ENCODE measurements around the gene ANKZF1.

ANKZF1 gene

DNA sequence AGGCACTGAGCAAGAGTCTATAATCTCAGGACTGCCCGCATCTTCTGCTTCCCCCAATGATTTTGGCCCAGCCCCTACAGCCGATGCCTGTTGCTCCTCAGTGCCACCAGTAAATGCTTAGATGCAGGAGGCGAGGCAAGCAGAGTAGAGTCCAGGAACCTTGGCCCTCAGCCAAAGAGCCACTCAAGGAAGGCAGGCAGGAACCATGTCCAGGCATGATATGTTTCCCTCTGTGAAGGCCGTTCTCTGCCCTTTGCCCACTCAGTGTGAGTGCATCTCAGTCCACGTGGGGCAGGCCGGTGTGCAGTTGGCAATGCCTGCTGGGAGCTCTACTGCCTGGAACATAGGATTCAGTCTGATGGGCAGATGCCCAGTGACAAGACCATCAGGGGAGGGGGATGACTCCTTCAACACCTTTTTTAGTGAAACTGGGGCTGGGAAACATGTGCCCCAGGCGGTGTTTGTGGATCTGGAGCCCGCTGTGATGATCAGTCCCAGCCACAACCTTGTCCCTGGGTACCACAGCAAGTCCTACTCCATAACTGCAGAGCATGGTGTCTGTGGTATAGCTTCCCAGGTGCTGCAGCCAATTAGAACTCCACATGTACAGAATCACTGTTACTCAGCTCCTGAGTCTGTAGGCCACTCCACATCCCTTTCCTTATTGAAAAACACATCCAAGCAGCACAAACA lies 39.9 kb downstream of the ANKZF1 start:
- DNase-seq (ENCODE audit: low spot score in 2 of 2): no peak
- Mint-ChIP-seq H3K27ac (no peak overlapping the region), H3K4me1 (peaks cover 22% of the 10 kb centered on the region), H3K4me3 (no peak overlapping the region), H3K9me3 (no peaks in the 10 kb centered on the region), H3K27me3 (no peaks in the 10 kb centered on the region), H3K36me3 (peaks cover 7% of the 10 kb centered on the region)
- no peak for ATAC-seq (ENCODE audit: low read depth)

DNA sequence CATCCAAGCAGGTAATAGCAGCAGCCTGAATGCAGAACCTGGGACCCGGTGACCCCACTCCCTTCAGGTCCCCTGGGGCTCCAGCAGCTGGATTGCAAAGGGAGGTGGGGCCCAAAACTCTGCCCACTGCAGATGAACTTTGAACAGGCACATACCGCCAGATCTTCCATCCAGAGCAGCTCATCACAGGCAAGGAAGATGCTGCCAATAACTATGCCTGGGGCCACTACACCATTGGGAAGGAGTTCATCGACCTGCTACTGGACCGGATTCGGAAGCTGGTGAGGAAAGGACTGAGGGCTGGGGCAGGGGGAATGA lies 40.4 kb downstream of the ANKZF1 start:
- Mint-ChIP-seq H3K36me3 (peaks cover 11% of the 10 kb centered on the region), H3K27me3 (no peaks in the 10 kb centered on the region), H3K27ac (no peak overlapping the region), H3K4me3 (no peak overlapping the region), H3K4me1 (peaks cover 24% of the 10 kb centered on the region), H3K9me3 (no peaks in the 10 kb centered on the region)
- no peak for ATAC-seq (ENCODE audit: low read depth)
- no peak for DNase-seq (ENCODE audit: low spot score in 2 of 2)

DNA sequence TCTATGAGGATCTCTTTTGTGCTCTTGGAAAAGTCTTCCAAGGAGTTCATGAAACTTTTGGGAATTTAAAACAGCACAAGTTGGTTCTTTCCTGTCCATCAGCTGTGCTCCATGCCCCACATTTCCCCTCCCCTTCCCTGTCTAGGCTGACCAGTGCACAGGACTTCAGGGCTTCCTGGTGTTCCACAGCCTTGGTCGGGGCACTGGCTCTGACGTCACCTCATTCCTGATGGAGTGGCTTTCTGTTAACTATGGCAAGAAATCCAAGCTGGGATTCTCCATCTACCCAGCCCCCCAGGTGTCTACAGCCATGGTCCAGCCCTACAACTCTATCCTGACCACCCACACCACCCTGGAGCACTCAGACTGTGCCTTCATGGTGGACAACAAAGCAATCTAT lies 41.4 kb downstream of the ANKZF1 start:
- no peaks in the 10 kb centered on the region for H3K27me3 Mint-ChIP-seq
- no peaks in the 10 kb centered on the region for H3K9me3 Mint-ChIP-seq
- ATAC-seq (ENCODE audit: low read depth) (no peak), DNase-seq (ENCODE audit: low spot score in 2 of 2) (no peak)
- no peak overlapping the region for H3K27ac Mint-ChIP-seq
- H3K4me1 Mint-ChIP-seq: peaks cover 24% of the 10 kb centered on the region
- H3K36me3 Mint-ChIP-seq: peaks cover 11% of the 10 kb centered on the region
- no peak overlapping the region for H3K4me3 Mint-ChIP-seq

DNA sequence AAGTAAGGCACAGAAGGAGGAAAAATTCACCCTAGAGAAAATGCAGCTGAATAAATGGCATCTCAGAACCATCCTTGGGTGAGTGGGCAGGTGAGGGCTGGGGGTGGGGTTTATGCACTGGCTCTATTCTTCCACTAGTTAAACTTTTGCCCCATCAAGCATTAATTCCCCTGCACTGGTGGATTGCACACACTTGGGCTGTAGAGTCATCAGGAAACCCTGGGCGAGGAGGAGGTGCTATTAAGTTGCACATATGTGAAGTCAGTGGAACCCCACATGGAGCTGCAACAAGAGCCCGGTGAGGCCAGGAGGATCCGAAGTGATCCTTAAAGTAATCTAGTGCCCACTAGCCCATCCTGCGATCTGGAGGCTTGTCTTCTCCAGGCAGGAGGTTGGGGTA lies 42.8 kb downstream of the ANKZF1 start:
- Mint-ChIP-seq H3K27me3 (no peaks in the 10 kb centered on the region), H3K27ac (no peak overlapping the region)
- DNase-seq (ENCODE audit: low spot score in 2 of 2): no peak

DNA sequence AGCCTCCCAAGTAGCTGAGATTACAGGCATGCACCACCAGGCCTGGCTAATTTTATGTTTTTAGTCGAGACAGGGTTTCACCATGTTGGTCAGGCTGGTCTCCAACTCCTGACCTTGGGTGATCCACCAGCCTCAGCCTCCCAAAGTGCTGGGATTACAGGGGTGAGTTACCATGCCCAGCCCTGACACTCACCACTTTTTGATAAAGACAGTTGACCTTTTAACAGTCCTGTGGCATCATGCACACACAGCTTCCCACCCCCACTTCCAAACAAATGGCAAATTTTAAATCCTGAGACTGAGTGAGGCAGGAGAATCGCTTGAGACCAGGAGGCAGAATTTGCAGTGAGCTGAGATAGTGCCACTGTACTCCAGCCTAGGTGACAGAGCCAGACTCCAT lies 43.4 kb downstream of the ANKZF1 start:
- DNase-seq (ENCODE audit: low spot score in 2 of 2): no peak
- H3K36me3 Mint-ChIP-seq: peaks cover 8% of the 10 kb centered on the region
- no peak overlapping the region for H3K27ac Mint-ChIP-seq
- peaks cover 26% of the 10 kb centered on the region for H3K4me1 Mint-ChIP-seq
- H3K4me3 Mint-ChIP-seq: no peak overlapping the region
- no peaks in the 10 kb centered on the region for H3K9me3 Mint-ChIP-seq
- no peak for ATAC-seq (ENCODE audit: low read depth)
- H3K27me3 Mint-ChIP-seq: no peaks in the 10 kb centered on the region

More for the DNA sequence above, 42.8 kb downstream of the ANKZF1 start:
- H3K36me3 Mint-ChIP-seq: peaks cover 8% of the 10 kb centered on the region
- no peaks in the 10 kb centered on the region for H3K9me3 Mint-ChIP-seq
- peaks cover 24% of the 10 kb centered on the region for H3K4me1 Mint-ChIP-seq
- ATAC-seq (ENCODE audit: low read depth): no peak
- no peak overlapping the region for H3K4me3 Mint-ChIP-seq

DNA sequence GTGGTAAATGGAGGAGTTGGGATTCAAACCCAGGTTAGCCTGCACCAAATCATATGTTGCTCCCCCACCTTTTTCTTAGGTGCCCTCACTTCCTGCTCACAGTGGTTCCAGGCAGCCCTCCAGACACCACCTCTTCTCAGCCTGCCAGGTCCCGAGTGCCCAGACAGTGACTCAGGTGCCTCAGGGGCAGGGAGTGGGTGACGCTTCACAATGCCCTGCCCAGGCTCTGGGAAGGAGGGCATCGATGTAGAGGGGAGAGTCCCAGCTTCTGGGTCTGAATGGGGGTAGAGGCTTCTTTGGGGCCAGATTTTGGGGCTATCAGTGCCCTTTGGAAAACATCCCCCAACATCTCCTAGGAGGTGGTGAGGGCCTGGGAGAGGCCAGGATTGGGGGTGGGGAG lies 44.3 kb downstream of the ANKZF1 start:
- DNase-seq (ENCODE audit: low spot score in 2 of 2) (no peak), ATAC-seq (ENCODE audit: low read depth) (no peak)
- Mint-ChIP-seq H3K36me3 (peaks cover 8% of the 10 kb centered on the region), H3K4me3 (no peak overlapping the region), H3K4me1 (peaks cover 31% of the 10 kb centered on the region), H3K27me3 (no peaks in the 10 kb centered on the region), H3K27ac (no peak overlapping the region), H3K9me3 (no peaks in the 10 kb centered on the region)

DNA sequence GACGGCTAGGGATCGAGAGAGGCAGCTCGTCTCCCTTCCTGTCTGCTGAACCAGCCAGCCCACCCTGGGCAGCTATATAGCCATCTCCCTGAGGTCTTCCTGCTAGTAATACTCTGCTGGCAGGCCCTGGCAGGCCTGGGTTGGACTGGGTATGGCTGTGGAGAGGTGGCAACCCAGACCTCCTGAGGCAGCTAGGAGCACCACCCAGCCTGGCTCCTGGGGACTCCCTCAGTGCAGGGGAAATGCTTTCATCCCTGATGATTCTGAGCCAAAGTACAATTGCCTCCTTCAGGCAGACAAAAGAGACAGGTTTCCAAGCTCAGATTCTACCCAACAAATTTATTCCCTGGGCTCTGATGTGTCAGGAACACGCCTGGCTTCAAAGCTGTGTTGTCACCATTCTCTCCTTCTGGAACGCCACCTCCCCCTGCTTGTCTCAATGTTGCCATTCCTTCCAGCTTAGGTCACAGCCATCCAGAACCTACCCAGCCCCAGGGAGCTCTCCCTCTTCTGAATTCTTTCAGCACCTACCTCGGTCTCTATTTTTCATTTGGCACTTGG lies 44.8 kb downstream of the ANKZF1 start:
- no peak overlapping the region for H3K27ac Mint-ChIP-seq
- peaks cover 31% of the 10 kb centered on the region for H3K4me1 Mint-ChIP-seq
- H3K27me3 Mint-ChIP-seq: no peaks in the 10 kb centered on the region
- no peak overlapping the region for H3K4me3 Mint-ChIP-seq
- no peak for ATAC-seq (ENCODE audit: low read depth)
- peaks cover 6% of the 10 kb centered on the region for H3K36me3 Mint-ChIP-seq
- DNase-seq (ENCODE audit: low spot score in 2 of 2): no peak
- H3K9me3 Mint-ChIP-seq: no peaks in the 10 kb centered on the region

DNA sequence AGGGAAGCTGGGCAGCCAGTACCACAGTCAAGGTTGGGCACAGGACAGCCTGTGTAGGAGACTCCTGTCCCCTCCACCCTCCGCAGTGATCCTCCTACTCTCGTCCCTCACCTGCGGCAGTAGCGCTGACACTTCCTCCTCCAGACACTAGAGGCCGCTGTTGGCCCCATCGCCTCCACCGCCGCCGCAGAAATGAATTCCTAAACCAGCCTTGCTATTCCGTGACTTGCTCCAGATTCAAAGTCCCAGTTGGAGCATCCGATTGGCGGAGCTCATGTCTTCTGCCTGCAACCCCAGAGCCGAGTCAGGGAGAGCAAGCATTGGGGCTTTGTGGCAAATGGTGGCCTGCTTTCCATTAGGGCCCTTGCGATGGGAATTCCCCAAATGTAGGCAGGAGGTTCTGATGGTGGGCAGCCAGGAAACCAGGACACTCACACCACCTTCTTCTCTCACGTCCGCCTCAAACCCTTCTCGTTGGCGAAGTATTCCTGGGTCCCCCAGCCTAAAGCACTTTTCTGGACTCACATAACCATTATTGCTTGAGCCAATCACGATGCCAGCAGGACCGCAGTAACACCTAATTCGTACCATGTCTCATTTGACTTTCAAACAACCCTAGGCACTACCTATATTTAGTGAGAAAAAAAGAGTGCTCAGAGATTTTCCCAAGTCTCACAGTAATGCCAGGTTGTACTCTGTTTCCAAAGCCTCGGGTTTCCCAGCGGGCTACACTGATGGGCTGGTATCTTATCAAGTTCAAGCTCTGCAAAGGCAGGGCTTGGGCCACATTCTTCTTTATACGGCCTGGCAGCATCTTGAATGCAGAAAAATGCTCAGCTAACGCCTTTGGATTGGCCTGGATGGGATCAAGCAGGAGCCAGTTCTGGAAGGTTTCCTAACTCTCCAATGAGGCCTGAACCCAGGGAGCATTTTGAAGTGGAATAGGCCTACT lies 48.4 kb downstream of the ANKZF1 start:
- peak; percentile 81 to 88 for DNase-seq (ENCODE audit: low spot score in 2 of 2)
- H3K4me1 Mint-ChIP-seq: peaks cover 34% of the 10 kb centered on the region
- H3K36me3 Mint-ChIP-seq: peaks cover 9% of the 10 kb centered on the region
- peak; percentile 6 for ATAC-seq (ENCODE audit: low read depth)
- no peaks in the 10 kb centered on the region for H3K27me3 Mint-ChIP-seq
- no peaks in the 10 kb centered on the region for H3K9me3 Mint-ChIP-seq
- peak overlapping the region; percentile 97 for H3K27ac Mint-ChIP-seq
- peak overlapping the region; percentile 94 for H3K4me3 Mint-ChIP-seq

DNA sequence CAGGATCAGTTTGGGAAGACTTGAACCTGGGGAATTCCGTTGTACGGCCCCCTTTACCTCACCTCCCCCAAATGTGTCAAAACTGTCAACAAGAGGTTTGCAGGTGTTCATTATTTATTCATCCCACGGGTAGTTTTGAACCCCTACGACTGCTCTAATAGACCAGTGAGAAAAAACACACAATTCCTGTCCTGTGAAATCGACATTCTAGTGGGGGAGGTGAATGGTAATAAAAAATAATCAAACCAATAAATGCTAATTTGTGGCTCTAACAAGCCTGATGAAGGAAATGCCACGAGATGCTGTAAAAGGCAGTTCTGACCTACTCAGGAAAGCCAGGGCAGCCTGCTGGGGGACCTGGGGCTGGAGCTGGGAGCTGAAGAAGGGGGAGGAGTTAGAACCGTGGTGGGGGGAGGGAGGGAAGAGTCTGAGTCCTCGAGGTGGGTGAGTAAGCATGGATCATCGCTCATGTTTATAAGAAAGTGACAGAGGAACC lies 49.1 kb downstream of the ANKZF1 start:
- peak overlapping the region; percentile 94 for H3K4me3 Mint-ChIP-seq

DNA sequence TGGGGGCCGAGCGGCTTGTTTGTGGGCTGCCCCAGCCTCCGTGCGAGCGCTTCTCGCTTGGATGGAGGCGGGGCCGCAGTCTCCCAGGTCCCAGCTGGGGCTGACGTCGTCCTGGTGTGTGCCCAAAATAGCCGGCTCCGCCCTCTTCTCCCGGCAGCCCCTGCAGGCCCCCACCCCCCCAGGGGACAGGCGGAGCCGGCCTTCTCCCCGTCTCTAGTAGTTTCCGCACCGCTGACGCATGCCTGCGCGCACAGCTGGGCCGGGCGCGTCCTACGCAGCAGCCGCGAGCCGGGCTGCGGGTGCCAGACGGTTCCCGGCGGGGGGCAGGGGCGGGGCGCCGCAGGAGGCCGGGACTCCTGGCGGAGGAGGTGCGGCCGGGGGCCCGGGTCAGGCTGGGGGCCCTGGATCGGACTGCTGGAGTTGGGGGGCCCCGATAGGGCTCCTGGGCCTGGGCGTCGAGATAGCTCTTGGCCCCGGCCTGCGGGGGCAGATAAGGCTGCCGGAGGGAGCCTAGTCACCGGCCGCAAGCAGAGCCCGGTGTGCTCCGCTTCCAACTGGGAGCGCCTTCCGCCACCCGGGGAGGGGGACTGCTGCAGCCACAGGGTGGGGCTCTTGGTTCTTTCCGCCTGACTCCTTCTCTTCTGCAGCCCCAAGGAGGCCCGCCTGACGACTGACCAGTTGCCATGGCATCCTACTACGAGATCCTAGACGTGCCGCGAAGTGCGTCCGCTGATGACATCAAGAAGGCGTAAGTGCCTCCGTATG lies 49.7 kb downstream of the ANKZF1 start, which contains the start of gene DNAJB2:
TSS of gene DNAJB2 (plus strand) at position 216 of the 765 bp plus-strand sequence. CDS start at position 684, 468 bp downstream.
- Mint-ChIP-seq H3K9me3 (no peaks in the 10 kb centered on the region), H3K36me3 (peaks cover 14% of the 10 kb centered on the region), H3K4me1 (peaks cover 36% of the 10 kb centered on the region), H3K27me3 (no peaks in the 10 kb centered on the region), H3K4me3 (peak within 1 kb of the TSS; percentile 94), H3K27ac (peak within 1 kb of the TSS; percentile 97)
- DNase-seq (ENCODE audit: low spot score in 2 of 2): peak; percentile 95 to 99
- ATAC-seq (ENCODE audit: low read depth): peak; percentile 71

More for the DNA sequence above, 49.1 kb downstream of the ANKZF1 start:
- Mint-ChIP-seq H3K36me3 (peaks cover 12% of the 10 kb centered on the region), H3K9me3 (no peaks in the 10 kb centered on the region), H3K4me1 (peaks cover 36% of the 10 kb centered on the region), H3K27me3 (no peaks in the 10 kb centered on the region), H3K27ac (peak overlapping the region; percentile 97)
- DNase-seq (ENCODE audit: low spot score in 2 of 2): no peak
- peak; percentile 3 for ATAC-seq (ENCODE audit: low read depth)

DNA sequence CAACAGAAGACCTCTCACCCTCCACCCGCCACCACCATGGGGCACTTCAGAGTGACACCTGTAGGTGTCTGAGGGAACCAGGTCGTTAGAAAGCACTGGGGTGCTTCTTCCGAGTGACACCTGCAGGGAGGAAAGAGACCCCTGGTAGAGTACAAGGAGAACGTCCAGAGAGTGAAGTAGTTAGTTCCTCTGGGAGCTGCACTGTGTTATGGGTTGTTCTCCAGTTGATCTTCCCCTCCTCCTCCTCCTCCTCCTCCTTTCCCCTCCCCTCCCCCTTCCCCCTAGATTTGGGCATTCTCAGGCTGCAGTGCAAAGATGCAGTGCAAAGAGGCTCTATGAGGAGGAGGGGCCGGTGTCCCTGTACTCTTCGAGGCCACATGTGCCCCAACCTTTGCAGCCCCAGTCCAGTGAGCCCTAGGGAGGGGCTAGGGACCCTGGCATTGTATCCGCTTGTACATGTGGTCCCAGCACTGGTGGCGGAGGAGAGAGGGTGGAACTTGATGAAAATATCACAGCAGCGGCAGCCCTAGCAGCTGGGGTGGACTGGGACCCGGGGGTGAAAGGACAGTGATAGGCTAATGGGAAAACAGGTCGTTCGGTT lies 50.4 kb downstream of the ANKZF1 start:
- no peak for ATAC-seq (ENCODE audit: low read depth)
- Mint-ChIP-seq H3K27ac (peak overlapping the region; percentile 97), H3K36me3 (peaks cover 11% of the 10 kb centered on the region), H3K4me1 (peaks cover 33% of the 10 kb centered on the region), H3K4me3 (peak overlapping the region; percentile 94), H3K27me3 (no peaks in the 10 kb centered on the region), H3K9me3 (no peaks in the 10 kb centered on the region)
- no peak for DNase-seq (ENCODE audit: low spot score in 2 of 2)

DNA sequence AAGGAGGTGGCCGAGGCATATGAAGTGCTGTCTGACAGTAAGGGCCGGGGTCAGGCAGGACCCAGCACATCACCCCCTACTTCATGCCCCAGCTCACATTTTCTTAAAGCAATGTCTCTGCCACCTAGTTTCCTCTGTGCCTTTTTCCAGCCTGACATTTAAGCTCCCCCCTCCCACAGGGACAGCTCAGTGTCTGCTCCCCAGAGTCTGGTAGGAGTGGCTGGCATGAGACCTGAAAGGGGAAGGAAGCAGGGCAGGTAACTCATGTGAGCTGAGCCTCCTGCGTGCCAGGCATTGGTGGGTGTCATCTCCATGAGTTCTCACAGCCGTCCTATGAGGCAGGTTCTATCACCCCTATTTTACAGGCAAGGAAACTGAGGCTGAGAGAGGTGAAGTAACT lies 51.0 kb downstream of the ANKZF1 start:
- Mint-ChIP-seq H3K27ac (peak overlapping the region; percentile 97), H3K27me3 (no peaks in the 10 kb centered on the region), H3K36me3 (peaks cover 14% of the 10 kb centered on the region), H3K4me1 (peaks cover 35% of the 10 kb centered on the region), H3K9me3 (no peaks in the 10 kb centered on the region), H3K4me3 (peak overlapping the region; percentile 94)
- no peak for ATAC-seq (ENCODE audit: low read depth)
- DNase-seq (ENCODE audit: low spot score in 2 of 2): no peak

DNA sequence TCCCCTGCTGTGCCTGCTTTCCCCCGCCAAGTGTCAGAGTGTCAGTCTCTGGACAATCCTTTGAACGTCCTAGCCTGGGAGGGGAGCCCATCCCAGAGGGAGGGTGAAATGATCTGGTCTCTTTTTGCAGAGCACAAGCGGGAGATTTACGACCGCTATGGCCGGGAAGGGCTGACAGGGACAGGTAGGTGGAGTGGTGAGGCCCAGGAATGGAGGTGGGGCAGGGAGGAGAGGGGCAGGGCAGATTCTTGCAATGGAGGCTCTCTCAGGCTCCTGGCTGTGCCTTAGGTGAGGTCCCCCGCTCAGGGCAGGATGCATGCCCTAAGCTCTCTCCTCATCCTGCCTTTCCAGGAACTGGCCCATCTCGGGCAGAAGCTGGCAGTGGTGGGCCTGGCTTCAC lies 52.0 kb downstream of the ANKZF1 start:
- DNase-seq (ENCODE audit: low spot score in 2 of 2): no peak
- Mint-ChIP-seq H3K27me3 (no peaks in the 10 kb centered on the region), H3K4me3 (no peak overlapping the region), H3K27ac (peak overlapping the region; percentile 97), H3K36me3 (peaks cover 15% of the 10 kb centered on the region), H3K4me1 (peaks cover 35% of the 10 kb centered on the region), H3K9me3 (no peaks in the 10 kb centered on the region)
- no peak for ATAC-seq (ENCODE audit: low read depth)

Measured in memory B cell (primary cell).